Measurements from ENCODE around the gene WDR89.

- TF ChIP-seq CTCF (conservative IDR thresholded peaks at IDR 0.05; ENCODE audit: low read length) (no peak), EZH2phosphoT487 (IDR thresholded peaks at IDR 0.05; ENCODE audit: borderline replicate concordance, low read depth, low read length) (no peak)
These were observed 1.1 kb upstream of the WDR89 start for GRCh38 chr14:63642656-63643382.
